K562 (cell line): ENCODE results near the gene CCNC. TPM values are rescaled to one million over a fixed set of nuclear protein-coding genes. Genes with fewer than 3 reads are reported as not detected.

Experiments used
- ATAC-seq: fragments of 200-7000 bp; cut with Tn5 transposase; 3 replicates; pipeline ENCODE4 v1.9.1; 2020; ENCODE audit warnings: moderate library complexity
- BruUV-seq: library from RNA; stranded (reverse); fragments of 400-500 nt; replicated peaks from 2 replicates; lab custom pipeline; 2021; lab: Mats Ljungman, UMichigan
- CTCF ChIA-PET: fragments of 300-600 bp; formaldehyde crosslinking; extraction: SDS; loops from one replicate; lab custom pipeline; 2021; ENCODE audit warnings: low intra/inter-chr PET ratio; lab: Yijun Ruan, JAX
- POLR2A ChIA-PET: fragments of 300-600, 350-650 bp; sonication (Branson Sonifier 250); formaldehyde crosslinking; extraction: SDS; loops from one replicate; lab custom pipeline; 2021; ENCODE audit warnings: antibody characterized with exemption, inconsistent platforms; lab: Yijun Ruan, JAX
- DNase-seq, 4 experiments: peaks; one replicate each; pipeline versions ENCODE4 v3.0.0 to v3.0.0-alpha.2; 2011 to 2018; ENCODE audit warnings: low spot score in 3 of 4, mixed read lengths in 3 of 4; ENCODE audit errors: extremely low read depth in 1 of 4
- FAIRE-seq: peaks from 2 replicates; lab custom pipeline; 2011; peaks lifted over from hg19 to GRCh38; lab: Jason Lieb, UNC
- H2AFZ ChIP-seq: 2 replicates; pipeline ENCODE4 v1.6.0; 2011; ENCODE audit warnings: low read depth, low read length, control low read depth, inconsistent platforms
- H3K27ac ChIP-seq: fragments of 200-600 bp; 3 replicates; pipeline ENCODE4 v1.8.0; 2011; ENCODE audit warnings: low read depth, mild to moderate bottlenecking, control low read depth, inconsistent platforms, low read length, moderate library complexity, mixed read lengths; ENCODE audit errors: extremely low read depth
- H3K27me3 ChIP-seq, 2 experiments: fragments of 300-600 bp in 1 of 2; 2 replicates in 1 of 2; 3 replicates in 1 of 2; pipeline versions ENCODE4 v1.6.0 to v1.8.0; 2011; ENCODE audit warnings: inconsistent platforms in 2 of 2, low read length in 2 of 2, mild to moderate bottlenecking in 1 of 2, mixed read lengths in 1 of 2, moderate library complexity in 1 of 2; ENCODE audit not compliant: control insufficient read depth in 2 of 2, insufficient read depth in 2 of 2
- H3K36me3 ChIP-seq: fragments of 300-600 bp; 3 replicates; pipeline ENCODE4 v1.8.0; 2011; ENCODE audit warnings: mild to moderate bottlenecking, low read length, inconsistent platforms; ENCODE audit not compliant: control insufficient read depth, insufficient read depth
- H3K4me1 ChIP-seq, 2 experiments: fragments of 200-600 bp in 1 of 2; replicated peaks in 1 of 2; 2 replicates in 1 of 2; 3 replicates in 1 of 2; pipeline versions ENCODE4 v1.5.1 to v1.8.0; 2011; ENCODE audit warnings: inconsistent platforms in 2 of 2, low read length in 2 of 2, mild to moderate bottlenecking in 1 of 2, mixed read lengths in 1 of 2, moderate library complexity in 1 of 2; ENCODE audit not compliant: control insufficient read depth in 2 of 2, insufficient read depth in 2 of 2
- H3K4me2 ChIP-seq: 2 replicates; pipeline ENCODE4 v1.6.1; 2011; ENCODE audit warnings: low read length, control low read depth, inconsistent platforms, mixed read lengths; ENCODE audit not compliant: insufficient read depth
- H3K4me3 ChIP-seq: fragments of 200-600 bp; sonication (generic), shearing (Covaris generic); 2 replicates; pipeline ENCODE4 v1.5.1; 2016; ENCODE audit warnings: control low read depth, inconsistent platforms
- H3K79me2 ChIP-seq: fragments of 200-600 bp; 3 replicates; pipeline ENCODE4 v1.8.0; 2011; ENCODE audit warnings: low read length, inconsistent platforms; ENCODE audit not compliant: control insufficient read depth, insufficient read depth
- H3K9ac ChIP-seq, 2 experiments: 2 replicates each; pipeline versions ENCODE4 v1.6.0 to v1.6.1; 2011; ENCODE audit warnings: low read depth in 2 of 2, low read length in 2 of 2, control low read depth in 1 of 2, inconsistent platforms in 1 of 2, mild to moderate bottlenecking in 1 of 2, mixed read lengths in 1 of 2; ENCODE audit not compliant: insufficient read depth in 1 of 2
- H3K9me1 ChIP-seq: one replicate; pipeline ENCODE4 v1.6.0; 2011; ENCODE audit warnings: inconsistent platforms, mild to moderate bottlenecking, low read length, moderate library complexity; ENCODE audit not compliant: control insufficient read depth, insufficient read depth
- H3K9me3 ChIP-seq: replicated peaks from 2 replicates; pipeline ENCODE4 v1.5.1; 2011; ENCODE audit warnings: low read depth, low read length, inconsistent platforms; ENCODE audit not compliant: control insufficient read depth, insufficient read depth
- H4K20me1 ChIP-seq: replicated peaks from 2 replicates; pipeline ENCODE4 v1.6.1; 2011; ENCODE audit warnings: low read length, inconsistent platforms, mixed read lengths; ENCODE audit not compliant: control insufficient read depth, insufficient read depth
- EHMT2 ChIP-seq: fragments of 450-650 bp; IDR thresholded peaks from 2 replicates; pipeline ENCODE4 v1.6.1; 2018; ENCODE audit warnings: antibody characterized with exemption
- KAT7 ChIP-seq: sonication (generic); formaldehyde crosslinking; IDR thresholded peaks from 2 replicates; pipeline ENCODE4 v1.8.0; 2022; ENCODE audit warnings: missing genetic modification reagents, mild to moderate bottlenecking, borderline replicate concordance
- SNRNP70 ChIP-seq: fragments of 200-400 bp; formaldehyde crosslinking; optimal IDR thresholded peaks from 2 replicates; pipeline ENCODE3; 2017; ENCODE audit warnings: low read depth, low read length
- WGBS: fragments of 100-300 bp; shearing (Covaris generic); methylation state at CpG from one replicate; pipeline ENCODE4 v1.1.6; 2016; ENCODE audit warnings: low coverage, mixed read lengths; ENCODE audit not compliant: insufficient coverage; ENCODE audit errors: missing lambda C conversion rate; 5-methylcytosine and 5-hydroxymethylcytosine counted together
- in situ Hi-C: fragments of 300-500 bp; cut with MboI; formaldehyde crosslinking; loops from 4 replicates; pipeline ENCODE4 v1.15.0; 2018; ENCODE audit warnings: inconsistent platforms, mixed read lengths
- intact Hi-C: fragments of 100-400 bp; cut with micrococcal nuclease; formaldehyde crosslinking; loops from 2 replicates; pipeline ENCODE4 v1.14.2; 2022
- polyA plus RNA-seq, 8 experiments: library from polyadenylated mRNA; depleted of rRNA in 4 of 8; stranded (reverse) in 5 of 8; unstranded in 3 of 8; fragments of >200 nt; fragmentation: Nextera tagmentation in 2 of 8; fragmentation: Illumina TruSeq in 1 of 8; extraction: Ambion mirVana in 2 of 8; extraction: Trizol in 1 of 8; gene quantifications; 2 replicates each; pipeline versions ENCODE4 v1.2.1 to v1.2.3, GENCODE V29; 2011 to 2014; ENCODE audit warnings: inconsistent platforms in 1 of 8, missing spikeins in 1 of 8
- total RNA-seq, 7 experiments: library from RNA; depleted of rRNA in 6 of 7; stranded (reverse); fragments of >200 nt in 6 of 7; fragmentation: Illumina TruSeq in 2 of 7; extraction: Trizol in 2 of 7; gene quantifications; 2 replicates each; pipeline versions ENCODE4 v1.2.1 to v1.2.3, GENCODE V29; 2011 to 2021; ENCODE audit warnings: low replicate concordance in 1 of 7
- TF ChIP-seq, protein P1 (sequence below), 2 experiments: fragments of 450-650 bp in 1 of 2; sonication (generic) in 1 of 2; formaldehyde crosslinking in 1 of 2; IDR thresholded peaks; 2 replicates each; pipeline versions ENCODE4 v1.7.1 to v1.9.0; 2016 to 2022; ENCODE audit warnings: inconsistent platforms in 1 of 2, mild to moderate bottlenecking in 1 of 2, missing genetic modification reagents in 1 of 2
- TF ChIP-seq, protein P2 (sequence below): sonication (generic); formaldehyde crosslinking; IDR thresholded peaks from 2 replicates; pipeline ENCODE4 v1.8.0; 2022; ENCODE audit warnings: missing genetic modification reagents, mild to moderate bottlenecking, borderline replicate concordance
- TF ChIP-seq, protein P3 (sequence below): sonication (generic); formaldehyde crosslinking; IDR thresholded peaks from 2 replicates; pipeline ENCODE4 v1.9.0; 2022; ENCODE audit warnings: mild to moderate bottlenecking, missing genetic modification reagents

CCNC gene
- total and polyA plus RNA-seq, 9 of the 15 experiments (the other 6 are each of a cell fraction or from before 2014, with no cell fraction given) = 68.7 to 177 (median 99.6) TPM

DNA sequence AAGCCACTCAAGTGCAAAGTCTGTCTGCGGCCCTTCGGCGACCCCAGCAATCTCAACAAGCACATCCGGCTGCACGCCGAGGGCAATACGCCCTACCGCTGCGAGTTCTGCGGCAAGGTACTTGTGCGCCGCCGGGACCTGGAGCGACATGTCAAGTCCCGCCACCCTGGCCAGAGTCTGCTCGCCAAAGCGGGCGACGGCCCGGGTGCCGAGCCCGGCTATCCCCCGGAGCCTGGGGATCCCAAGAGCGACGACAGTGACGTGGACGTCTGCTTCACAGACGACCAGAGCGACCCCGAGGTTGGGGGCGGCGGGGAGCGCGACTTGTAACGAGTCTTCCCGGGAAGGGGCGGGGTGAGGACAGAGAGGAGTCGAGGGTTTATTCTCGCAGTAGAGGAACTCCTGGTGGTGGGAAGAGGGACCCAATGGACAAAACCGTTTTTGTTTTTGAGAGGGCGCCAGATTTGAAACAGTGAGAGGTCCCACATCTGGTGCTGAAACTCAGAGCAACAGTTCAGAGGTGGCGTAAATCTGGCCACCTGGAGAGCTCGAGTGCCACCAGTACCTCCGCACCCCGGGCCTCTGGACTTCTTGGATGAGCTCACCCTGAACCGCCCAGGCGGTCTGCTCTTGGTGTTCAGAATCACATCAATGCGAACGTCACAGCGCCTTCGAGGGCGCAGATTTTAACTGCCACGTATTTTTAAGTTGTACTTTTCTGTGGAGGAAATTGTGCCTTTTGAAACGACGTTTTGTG is 46.1 kb upstream of the CCNC start:
- ATAC-seq = peak; percentile 39; the same call in 2 of the 3 replicates
- 28% methylated on average over 48 of the region's 55 CpGs for WGBS
- POLR2A ChIA-PET = no interaction called here
- TF ChIP-seq, protein P1, sequence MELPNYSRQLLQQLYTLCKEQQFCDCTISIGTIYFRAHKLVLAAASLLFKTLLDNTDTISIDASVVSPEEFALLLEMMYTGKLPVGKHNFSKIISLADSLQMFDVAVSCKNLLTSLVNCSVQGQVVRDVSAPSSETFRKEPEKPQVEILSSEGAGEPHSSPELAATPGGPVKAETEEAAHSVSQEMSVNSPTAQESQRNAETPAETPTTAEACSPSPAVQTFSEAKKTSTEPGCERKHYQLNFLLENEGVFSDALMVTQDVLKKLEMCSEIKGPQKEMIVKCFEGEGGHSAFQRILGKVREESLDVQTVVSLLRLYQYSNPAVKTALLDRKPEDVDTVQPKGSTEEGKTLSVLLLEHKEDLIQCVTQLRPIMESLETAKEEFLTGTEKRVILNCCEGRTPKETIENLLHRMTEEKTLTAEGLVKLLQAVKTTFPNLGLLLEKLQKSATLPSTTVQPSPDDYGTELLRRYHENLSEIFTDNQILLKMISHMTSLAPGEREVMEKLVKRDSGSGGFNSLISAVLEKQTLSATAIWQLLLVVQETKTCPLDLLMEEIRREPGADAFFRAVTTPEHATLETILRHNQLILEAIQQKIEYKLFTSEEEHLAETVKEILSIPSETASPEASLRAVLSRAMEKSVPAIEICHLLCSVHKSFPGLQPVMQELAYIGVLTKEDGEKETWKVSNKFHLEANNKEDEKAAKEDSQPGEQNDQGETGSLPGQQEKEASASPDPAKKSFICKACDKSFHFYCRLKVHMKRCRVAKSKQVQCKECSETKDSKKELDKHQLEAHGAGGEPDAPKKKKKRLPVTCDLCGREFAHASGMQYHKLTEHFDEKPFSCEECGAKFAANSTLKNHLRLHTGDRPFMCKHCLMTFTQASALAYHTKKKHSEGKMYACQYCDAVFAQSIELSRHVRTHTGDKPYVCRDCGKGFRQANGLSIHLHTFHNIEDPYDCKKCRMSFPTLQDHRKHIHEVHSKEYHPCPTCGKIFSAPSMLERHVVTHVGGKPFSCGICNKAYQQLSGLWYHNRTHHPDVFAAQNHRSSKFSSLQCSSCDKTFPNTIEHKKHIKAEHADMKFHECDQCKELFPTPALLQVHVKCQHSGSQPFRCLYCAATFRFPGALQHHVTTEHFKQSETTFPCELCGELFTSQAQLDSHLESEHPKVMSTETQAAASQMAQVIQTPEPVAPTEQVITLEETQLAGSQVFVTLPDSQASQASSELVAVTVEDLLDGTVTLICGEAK (IDR thresholded peaks at IDR 0.05) = no peak
- TF ChIP-seq, protein P1 (CRISPR knock-in tag; IDR thresholded peaks at IDR 0.05) = no peak
- TF ChIP-seq KAT7 = no peak
- no peak for TF ChIP-seq SNRNP70
- no peak for TF ChIP-seq EHMT2
- TF ChIP-seq, protein P2, sequence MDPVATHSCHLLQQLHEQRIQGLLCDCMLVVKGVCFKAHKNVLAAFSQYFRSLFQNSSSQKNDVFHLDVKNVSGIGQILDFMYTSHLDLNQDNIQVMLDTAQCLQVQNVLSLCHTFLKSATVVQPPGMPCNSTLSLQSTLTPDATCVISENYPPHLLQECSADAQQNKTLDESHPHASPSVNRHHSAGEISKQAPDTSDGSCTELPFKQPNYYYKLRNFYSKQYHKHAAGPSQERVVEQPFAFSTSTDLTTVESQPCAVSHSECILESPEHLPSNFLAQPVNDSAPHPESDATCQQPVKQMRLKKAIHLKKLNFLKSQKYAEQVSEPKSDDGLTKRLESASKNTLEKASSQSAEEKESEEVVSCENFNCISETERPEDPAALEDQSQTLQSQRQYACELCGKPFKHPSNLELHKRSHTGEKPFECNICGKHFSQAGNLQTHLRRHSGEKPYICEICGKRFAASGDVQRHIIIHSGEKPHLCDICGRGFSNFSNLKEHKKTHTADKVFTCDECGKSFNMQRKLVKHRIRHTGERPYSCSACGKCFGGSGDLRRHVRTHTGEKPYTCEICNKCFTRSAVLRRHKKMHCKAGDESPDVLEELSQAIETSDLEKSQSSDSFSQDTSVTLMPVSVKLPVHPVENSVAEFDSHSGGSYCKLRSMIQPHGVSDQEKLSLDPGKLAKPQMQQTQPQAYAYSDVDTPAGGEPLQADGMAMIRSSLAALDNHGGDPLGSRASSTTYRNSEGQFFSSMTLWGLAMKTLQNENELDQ (CRISPR knock-in tag) = no peak
- TF ChIP-seq, protein P3, sequence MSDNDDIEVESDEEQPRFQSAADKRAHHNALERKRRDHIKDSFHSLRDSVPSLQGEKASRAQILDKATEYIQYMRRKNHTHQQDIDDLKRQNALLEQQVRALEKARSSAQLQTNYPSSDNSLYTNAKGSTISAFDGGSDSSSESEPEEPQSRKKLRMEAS (CRISPR knock-in tag) = no peak

More for the DNA sequence above, 46.1 kb upstream of the CCNC start:
- no peaks in the 10 kb centered on the region for H3K9me1 ChIP-seq
- intact Hi-C loops (no loop called here), in situ Hi-C loops (no loop called here)
- no peaks in the 10 kb centered on the region for H3K9me3 ChIP-seq
- H3K79me2 ChIP-seq = no peaks in the 10 kb centered on the region
- H3K9ac ChIP-seq = peak overlapping the region in 1 of 2 experiments; percentile 38; a peak in 1 of 4 replicates
- peaks cover 8 to 21% of the 10 kb centered on the region in 2 experiments; a peak in 3 of 5 replicates for H3K27me3 ChIP-seq
- FAIRE-seq (no peak), DNase-seq (no peak)
- BruUV-seq = no TSS peak
- H3K27ac ChIP-seq = no peak overlapping the region
- peaks cover 3 to 17% of the 10 kb centered on the region in 2 experiments; a peak in 3 of 5 replicates for H3K4me1 ChIP-seq
- no peak overlapping the region; the same call in 1 of the 2 replicates for H3K4me2 ChIP-seq
- H2AFZ ChIP-seq = no peak overlapping the region
- CTCF ChIA-PET = interaction anchor here (0.6 kb wide), 1 partner anchor 1940 kb away, joined by 5 read pairs; no protein-coding TSS in a partner anchor
- 0 out of 2 replicates have a peak overlapping the region, but pooled peaks have one; percentile 12 for H3K4me3 ChIP-seq
- H3K36me3 ChIP-seq = no peaks in the 10 kb centered on the region
- H4K20me1 ChIP-seq = no peaks in the 10 kb centered on the region
